ENCODE results near the gene RPL6.

The RPL6 gene

GRCh38 chr12:112380663-112381405, 28.6 kb downstream of the RPL6 start:
- no peak for DNase-seq (ENCODE audit: low spot score)

- DNase-seq (ENCODE audit: low spot score), result no peak
Measured at GRCh38 chr12:112375105-112375504, 34.3 kb downstream of the RPL6 start.

- DNase-seq (ENCODE audit: low spot score), result no peak
Measured at GRCh38 chr12:112374166-112374740, 35.2 kb downstream of the RPL6 start.

DNA sequence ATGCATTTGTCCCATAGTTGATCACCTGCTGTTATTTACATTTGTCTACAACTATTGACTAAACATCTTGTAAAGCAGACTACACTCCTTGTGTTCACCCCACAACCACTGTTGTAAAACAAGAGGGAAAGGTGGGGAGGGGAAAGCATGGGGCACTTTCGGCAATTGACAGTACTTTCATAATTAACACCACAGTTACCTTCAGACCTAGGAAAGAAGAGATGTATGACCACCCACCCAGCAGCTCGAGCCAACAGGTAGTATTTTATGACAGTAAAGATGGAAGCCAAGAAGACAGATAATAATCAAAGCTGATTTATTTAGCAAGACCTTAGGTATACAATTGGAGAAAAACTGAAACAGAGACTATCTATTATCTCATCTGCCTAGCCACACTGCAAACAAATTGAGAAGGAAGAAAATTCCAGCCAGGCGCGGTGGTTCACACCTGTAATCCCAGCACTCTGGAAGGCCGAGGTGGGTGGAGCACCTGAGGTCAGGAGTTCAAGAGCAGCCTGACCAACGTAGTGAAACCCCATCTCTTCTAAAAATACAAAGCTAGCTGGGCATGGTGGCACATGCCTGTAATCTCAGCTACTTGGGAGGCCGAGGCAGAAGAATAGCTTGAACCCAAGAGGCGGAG, 38.4 kb downstream of the RPL6 start:
- no peak for DNase-seq (ENCODE audit: low spot score)

- no peak for DNase-seq (ENCODE audit: low spot score)
Measured at GRCh38 chr12:112370199-112370598, 39.2 kb downstream of the RPL6 start.

GRCh38 chr12:112368856-112369255, 40.5 kb downstream of the RPL6 start:
- no peak for DNase-seq (ENCODE audit: low spot score)

- DNase-seq (ENCODE audit: low spot score), result no peak
Measured at GRCh38 chr12:112367965-112368364, 41.4 kb downstream of the RPL6 start.

DNA sequence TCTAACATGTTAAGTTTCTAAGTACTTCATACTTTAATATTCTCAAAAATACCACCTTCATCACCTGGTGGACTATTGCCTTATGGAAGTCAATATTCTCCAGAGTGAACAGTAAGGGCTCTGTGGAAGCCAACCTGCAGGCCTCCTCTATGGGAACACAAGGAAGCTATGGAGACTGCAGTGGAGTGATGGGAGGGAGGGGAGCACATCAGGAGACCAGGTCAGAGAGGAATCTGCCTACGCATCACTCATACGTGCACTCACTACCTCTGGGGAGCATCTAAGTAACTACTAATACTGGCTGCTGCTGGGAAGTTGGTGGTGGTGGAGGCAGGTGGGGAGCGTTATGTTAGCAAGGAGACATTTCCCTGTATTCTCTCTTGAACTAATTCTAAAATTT, 47.1 kb downstream of the RPL6 start:
- no peak for DNase-seq (ENCODE audit: low spot score)

DNA sequence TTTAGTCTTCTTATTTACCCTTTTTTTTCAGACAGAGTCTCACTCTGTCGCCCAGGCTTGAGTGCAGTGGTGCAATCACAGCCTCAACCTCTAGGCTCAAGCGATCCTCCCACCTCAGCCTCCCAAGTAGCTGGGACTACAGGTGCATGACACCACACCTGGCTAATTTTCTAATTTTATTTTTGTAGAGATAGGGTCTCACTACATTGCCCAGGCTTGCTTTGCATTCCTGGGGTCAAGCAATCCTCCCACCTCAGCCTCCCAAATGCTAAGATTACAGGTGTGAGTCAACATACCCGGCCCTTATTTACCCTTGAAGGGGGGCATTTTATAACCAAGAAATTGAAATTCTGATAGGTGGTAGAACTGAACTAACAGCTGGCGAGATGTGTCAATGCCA, 48.1 kb downstream of the RPL6 start:
- no peak for DNase-seq (ENCODE audit: low spot score)

DNA sequence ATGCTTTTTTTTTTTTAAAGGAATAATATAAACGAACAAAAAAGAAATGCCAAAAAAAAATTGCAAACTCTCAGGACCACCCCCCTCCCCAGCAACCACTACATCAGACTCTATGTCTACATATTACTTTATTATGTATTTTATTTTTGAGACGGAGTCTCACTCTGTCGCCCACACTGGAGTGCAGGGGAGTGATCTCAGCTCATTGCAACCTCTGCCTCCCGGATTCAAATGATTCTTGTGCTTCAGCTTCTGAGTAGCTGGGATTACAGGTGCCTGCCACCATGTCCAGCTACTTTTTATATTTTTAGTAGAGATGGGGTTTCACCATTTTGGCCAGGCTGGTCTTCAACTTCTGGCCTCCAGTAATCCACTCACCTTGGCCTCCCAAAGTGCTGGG, 50.1 kb downstream of the RPL6 start:
- no peak for DNase-seq (ENCODE audit: low spot score)

- DNase-seq (ENCODE audit: low spot score), result no peak
Measured at GRCh38 chr12:112357214-112357613, 52.2 kb downstream of the RPL6 start.

Data from AG08395 (cell line).